HG02973 (cell line): ENCODE data around the gene CYP8B1.

Experiments used
- ATAC-seq: cut with Tn5 transposase; IDR thresholded peaks from one replicate; pipeline ENCODE4 v1.9.1; 2021; ENCODE audit warnings: moderate library complexity; ENCODE audit not compliant: unreplicated experiment

The CYP8B1 gene

DNA sequence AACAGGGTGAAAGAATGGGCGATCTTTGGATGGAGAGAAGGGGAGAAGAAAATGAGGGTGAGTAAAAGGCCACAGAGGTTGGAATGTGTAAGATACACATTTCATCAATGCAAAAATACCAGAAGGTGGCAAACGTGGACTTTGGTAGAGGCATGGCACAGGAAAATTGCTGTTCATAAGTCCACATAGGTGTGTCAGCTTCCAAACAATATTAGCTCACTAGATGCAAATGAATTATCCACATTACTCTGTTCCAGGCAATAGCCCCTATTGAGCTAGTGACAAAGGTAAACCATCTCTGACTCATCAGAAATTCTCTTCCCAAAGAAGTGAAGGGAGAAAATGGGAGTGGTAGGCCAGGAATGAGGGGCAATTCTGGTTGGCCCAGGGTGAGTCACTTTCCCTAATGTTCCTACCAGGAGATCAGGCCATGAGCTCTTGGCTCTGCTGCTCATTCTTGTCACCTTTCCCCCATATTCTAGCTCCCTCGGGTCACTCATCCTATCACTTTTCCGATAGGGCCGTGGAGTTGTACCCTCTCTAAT, 46.5 kb downstream of the CYP8B1 start:
- ATAC-seq = no peak

- no peak for ATAC-seq
Observed at GRCh38 chr3:42827654-42828053, 48.0 kb downstream of the CYP8B1 start.

- ATAC-seq = no peak
Observed at GRCh38 chr3:42827023-42827422, 48.7 kb downstream of the CYP8B1 start.

DNA sequence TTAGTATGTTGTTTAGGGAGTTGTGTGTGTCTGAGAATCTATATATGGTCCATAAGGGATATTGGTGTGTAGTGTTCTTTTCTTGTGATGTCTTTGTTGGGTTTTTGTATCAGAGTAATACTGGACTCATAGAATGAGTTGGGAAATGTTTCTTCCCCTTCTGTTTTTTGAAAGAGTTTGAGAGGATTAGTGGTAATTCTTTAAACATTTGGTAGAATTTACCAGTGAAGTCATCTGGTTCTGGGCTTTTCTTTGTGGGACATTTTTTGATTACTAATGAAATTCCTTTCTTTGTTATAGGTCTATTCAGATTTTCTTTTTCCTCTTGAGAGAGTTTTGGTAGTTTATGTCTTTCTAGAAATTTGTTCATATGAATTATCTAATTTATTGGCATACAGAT, 49.5 kb downstream of the CYP8B1 start:
- ATAC-seq = no peak

DNA sequence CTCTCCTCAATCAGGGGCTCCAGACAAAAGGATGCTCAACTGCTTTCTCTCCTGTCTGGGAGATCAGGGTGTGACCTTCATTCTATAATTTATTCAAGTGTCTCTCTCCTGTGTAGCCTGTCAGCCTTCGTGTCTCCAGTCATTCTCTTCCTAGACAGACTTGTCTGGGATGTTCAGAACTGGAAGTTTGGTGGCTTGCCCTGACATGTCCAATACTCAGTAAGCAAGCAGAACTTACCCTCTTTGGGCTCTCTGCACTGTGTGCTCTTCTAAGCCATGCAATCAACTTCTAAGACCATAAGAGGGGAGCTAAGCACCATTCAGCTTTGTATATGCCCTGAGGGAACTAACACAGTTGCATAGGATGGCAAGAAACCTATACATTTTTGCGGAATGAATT, 52.3 kb downstream of the CYP8B1 start:
- ATAC-seq = no peak

DNA sequence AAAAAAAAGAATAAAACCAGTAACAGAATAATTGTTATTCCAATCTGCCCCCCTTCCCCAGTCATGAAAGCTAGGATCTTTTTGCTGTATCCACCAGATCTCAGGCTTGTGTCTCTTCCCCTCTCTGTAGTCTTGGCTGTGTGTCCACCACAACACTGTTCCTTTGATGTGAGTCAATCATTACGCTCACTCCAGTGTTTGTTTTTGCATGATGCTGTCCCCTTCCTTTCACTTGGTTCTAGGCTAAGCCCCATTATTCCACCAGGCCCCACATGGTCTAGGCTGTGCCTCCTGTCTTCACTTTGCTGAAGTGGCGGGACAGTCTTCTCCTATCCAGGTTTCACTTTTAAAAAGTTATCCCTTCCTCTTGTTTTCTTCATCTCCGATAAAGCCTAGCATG, 52.9 kb downstream of the CYP8B1 start:
- ATAC-seq = no peak
